ENCODE results near the gene SNX13.
"Not testable (repeated sequence)": the region's sequence is repeated elsewhere in the genome, so short reads cannot be mapped to it uniquely, and the experiment has no call there.

SNX13 gene

GRCh38 chr7:17912050-17912449 lies 28.2 kb downstream of the SNX13 start:
- no peak for DNase-seq

GRCh38 chr7:17910377-17910776 lies 29.9 kb downstream of the SNX13 start:
- no peak for DNase-seq

GRCh38 chr7:17909310-17909709 lies 31.0 kb downstream of the SNX13 start:
- DNase-seq: not testable (repeated sequence)

GRCh38 chr7:17907014-17907413 lies 33.3 kb downstream of the SNX13 start:
- DNase-seq: no peak

- DNase-seq: peak; percentile 7
These were observed 37.0 kb downstream of the SNX13 start for GRCh38 chr7:17903337-17903736.

- no peak for DNase-seq
These were observed 37.7 kb downstream of the SNX13 start for GRCh38 chr7:17902599-17902998.

- no peak for DNase-seq
These were observed 39.8 kb downstream of the SNX13 start for GRCh38 chr7:17900464-17900863.

- no peak for DNase-seq
These were observed 42.2 kb downstream of the SNX13 start for GRCh38 chr7:17898111-17898510.

- no peak for DNase-seq
These were observed 53.0 kb downstream of the SNX13 start for GRCh38 chr7:17887286-17887685.

GRCh38 chr7:17882685-17883084 lies 57.6 kb downstream of the SNX13 start:
- no peak for DNase-seq

- DNase-seq: no peak
These were observed 61.1 kb downstream of the SNX13 start for GRCh38 chr7:17879075-17879661.

GRCh38 chr7:17878627-17879026 lies 61.7 kb downstream of the SNX13 start:
- no peak for DNase-seq

GRCh38 chr7:17871815-17872533 lies 68.3 kb downstream of the SNX13 start:
- DNase-seq: no peak

- DNase-seq: no peak
These were observed 69.9 kb downstream of the SNX13 start for GRCh38 chr7:17870406-17870805.

- no peak for DNase-seq
These were observed 76.5 kb downstream of the SNX13 start for GRCh38 chr7:17863809-17864143.

GRCh38 chr7:17863095-17863808 lies 77.0 kb downstream of the SNX13 start:
- no peak for DNase-seq

- DNase-seq: no peak
These were observed 84.0 kb downstream of the SNX13 start for GRCh38 chr7:17856251-17856650.

GRCh38 chr7:17855202-17855601 lies 85.1 kb downstream of the SNX13 start:
- no peak for DNase-seq

GRCh38 chr7:17854261-17855047 lies 85.8 kb downstream of the SNX13 start:
- DNase-seq: no peak

GRCh38 chr7:17852361-17852760 lies 87.9 kb downstream of the SNX13 start:
- DNase-seq: no peak

- DNase-seq: no peak
These were observed 90.8 kb downstream of the SNX13 start for GRCh38 chr7:17849504-17849903.

- no peak for DNase-seq
These were observed 91.8 kb downstream of the SNX13 start for GRCh38 chr7:17848516-17848915.

- DNase-seq: no peak
These were observed 93.4 kb downstream of the SNX13 start for GRCh38 chr7:17846935-17847334.

GRCh38 chr7:17845197-17845547 lies 95.1 kb downstream of the SNX13 start:
- no peak for DNase-seq

Data from CD4-positive, alpha-beta T cell treated with Interleukin-17A for 1 hour (primary cell).